GM19452 (cell line): Measurements from ENCODE around the gene CIB4.

ENCODE experiments used
- ATAC-seq: cut with Tn5 transposase; IDR thresholded peaks from one replicate; pipeline ENCODE4 v1.9.1; 2021; ENCODE audit not compliant: unreplicated experiment

CIB4 gene

DNA sequence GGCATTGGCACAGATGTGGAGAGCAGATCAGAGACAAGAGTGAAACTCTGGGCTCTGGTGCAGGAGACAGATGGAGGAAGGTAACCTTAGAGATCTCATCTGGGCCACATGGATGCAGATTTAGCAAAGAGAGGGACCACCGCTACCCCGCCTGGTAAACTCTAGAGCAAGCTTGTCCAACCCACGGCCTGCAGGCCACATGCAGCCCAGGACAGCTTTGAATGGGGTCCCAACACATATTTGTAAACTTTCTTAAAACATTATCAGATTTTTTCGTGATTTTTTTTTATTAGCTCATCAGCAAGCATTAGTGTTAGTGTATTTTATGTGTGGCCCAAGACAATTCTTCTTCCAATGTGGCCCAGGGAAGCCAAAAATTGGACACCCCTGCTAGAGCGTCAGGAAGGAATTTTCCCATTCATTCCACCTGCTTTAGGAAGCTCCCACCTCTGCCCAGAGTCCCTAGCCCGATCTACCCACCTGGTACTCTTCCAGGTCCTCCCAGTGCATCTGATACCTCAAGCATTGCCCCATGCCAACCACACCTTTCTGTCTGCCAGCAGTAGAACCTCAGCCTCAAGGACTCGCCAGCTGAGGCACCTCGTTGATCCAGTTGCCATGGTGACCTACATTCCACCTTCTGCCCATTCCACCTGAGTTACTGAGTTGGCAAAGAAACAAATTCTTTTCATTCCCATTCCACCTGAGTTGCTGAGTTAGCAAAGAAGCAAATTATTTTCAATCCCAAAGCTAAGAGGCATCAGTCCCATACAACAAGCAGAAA, at the start of gene CIB4:
CIB4 (minus strand) TSS at position 586 of the 784 bp plus-strand sequence; CDS start at position 534, 52 bp downstream.
- no peak for ATAC-seq

DNA sequence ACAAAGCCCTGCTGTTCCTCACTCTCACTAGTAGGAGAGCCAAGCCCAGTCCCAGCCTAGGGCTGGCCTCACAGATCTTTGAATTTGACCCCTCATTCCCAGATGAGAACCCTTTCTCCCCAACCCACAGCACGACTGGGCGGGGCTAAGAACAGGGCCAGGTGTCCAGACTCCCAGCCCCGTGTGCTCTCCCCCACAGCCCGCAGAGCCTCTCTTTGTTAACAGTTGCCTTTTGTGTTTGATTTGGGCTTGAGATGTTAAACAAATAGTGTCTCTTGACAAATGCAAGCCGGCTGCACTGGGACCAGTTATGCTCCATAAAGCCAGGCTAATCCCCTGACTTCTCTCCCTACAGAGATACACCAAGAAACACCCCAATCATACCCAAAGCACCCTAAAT, 46.6 kb upstream of the CIB4 start:
- ATAC-seq: no peak

DNA sequence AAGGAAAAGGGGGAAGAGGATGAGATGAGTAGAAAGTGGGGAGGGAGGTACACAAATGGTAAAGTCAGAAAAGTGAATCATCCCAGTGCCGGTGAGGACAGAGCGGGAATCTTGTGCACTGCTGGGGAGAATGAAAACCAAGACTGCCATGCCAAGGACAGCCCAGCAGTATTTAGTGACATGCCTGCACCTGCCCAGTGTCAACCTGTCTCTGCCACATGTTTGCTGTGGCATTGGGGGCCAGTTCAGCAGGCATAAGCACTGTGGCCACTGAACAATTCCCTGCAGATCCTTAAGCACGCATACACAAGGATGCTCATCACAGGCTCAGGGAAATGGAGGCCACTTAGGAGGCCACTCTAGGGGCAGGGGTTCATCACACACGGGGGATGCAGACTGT, 46.2 kb upstream of the CIB4 start:
- no peak for ATAC-seq

DNA sequence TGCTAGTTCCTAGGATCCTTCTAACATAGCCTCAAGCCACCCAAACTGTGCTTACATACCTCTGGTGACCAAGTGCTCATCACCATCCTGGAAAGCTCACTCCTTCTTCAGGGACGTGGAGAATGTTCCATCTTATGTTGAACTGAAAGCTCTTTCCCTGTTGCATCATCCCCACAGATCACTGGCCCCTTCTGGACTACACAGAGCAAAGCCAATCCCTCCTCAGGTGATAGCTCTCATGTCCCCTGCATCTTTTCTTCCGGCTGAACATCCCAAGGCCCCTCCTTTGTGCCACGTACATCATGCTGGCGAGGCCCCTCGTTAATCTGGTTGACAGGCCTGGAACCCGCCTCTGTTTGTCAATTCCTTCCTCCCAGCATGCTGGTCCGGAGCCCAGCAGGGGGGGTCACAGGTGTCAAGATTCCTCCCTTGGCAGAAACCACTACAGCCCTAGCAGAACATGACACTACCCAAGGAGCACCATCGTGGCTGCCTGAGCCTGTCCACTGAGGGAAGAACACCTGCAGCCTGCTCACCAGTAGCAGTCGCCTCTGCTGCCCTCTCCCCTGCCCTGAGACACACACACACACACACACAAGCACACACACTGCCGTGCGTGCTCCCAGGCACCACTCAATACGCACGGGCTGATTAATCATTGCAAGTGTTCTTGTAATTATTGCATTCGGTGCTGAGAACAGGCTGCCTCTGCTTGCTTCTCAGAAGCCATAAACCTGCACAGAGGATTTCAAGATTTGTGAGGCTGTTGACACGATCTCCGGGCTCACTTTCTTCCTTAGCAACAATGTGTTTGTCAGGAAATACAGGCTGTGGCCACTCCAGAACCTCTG, 45.0 kb upstream of the CIB4 start:
- ATAC-seq: no peak

DNA sequence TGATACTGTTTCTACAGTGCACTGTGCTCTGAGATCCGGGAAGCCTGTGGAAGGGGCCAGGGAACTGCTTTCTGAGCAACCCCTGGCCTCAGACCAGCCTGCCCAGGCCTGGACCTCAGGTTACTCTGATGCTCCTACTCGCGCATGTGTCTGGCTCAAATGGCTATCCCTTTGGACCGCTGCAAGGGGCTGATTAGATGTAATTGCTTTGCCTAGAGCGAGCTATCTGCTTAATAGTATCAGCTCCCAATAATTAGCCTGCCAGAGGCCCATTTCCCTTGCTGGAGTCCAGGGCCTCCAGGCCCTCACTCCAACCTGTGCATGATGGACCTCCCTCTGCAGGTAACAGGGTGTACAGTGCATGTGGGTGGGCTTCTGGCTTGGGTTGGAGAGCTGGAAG, 44.2 kb upstream of the CIB4 start:
- ATAC-seq: no peak

DNA sequence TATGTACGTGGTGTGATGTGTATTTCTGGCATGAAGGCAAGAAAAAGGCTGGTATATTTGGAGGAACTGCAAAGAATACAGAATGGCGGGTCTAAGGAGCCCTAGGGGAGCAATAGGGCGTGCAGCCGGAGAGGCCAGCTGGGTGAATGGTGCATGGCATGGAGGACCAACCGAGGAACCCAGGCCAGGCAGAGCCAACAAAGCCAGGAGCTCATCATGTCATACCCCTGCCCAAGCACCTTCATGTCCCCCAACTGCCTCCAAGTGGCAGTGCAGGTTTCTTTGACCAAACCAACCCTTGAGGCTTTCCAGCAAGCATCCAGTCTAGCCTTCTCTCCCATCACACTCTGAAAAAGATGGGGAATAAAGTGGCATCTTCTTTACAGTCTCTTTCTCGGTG, 42.4 kb upstream of the CIB4 start:
- ATAC-seq: no peak

DNA sequence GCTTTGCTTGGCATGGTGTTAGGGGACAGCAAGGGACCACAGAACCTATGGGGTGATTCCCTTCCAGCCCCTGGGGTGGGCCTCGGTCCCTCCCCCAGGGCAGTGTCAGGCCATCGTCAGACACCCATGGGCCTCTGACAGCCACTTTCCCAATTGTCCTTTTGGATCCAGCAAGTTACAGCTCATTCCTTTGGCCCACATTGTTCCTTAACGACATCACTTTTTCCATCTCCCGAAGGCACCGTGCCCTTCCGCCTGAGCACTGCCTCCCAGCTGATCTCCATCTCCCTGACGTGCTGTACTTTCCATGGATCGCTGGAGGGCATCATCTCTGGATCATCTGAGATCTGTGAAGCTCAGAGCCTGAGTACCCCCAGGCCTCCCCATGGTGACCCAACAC, 41.0 kb upstream of the CIB4 start:
- ATAC-seq: no peak

DNA sequence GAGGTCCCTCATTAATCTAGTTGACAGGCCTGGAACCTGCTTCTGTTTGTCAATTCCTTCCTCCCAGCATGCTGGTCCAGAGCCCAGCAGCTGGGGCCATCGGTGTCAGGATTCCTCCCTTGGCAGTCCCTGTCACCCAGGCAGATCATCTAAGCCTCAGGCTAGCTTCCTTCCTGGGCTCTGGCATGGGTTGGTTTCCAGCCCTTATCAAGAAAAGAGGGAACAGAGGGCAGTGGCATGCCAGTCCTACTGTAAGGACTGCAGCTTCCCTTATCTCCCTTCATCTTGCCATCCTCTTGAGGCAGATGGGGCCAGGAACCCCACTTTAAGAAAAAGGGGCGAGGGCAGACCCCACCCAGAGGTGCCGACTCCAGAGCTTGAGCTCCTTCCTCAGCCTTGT, 40.5 kb upstream of the CIB4 start:
- no peak for ATAC-seq

DNA sequence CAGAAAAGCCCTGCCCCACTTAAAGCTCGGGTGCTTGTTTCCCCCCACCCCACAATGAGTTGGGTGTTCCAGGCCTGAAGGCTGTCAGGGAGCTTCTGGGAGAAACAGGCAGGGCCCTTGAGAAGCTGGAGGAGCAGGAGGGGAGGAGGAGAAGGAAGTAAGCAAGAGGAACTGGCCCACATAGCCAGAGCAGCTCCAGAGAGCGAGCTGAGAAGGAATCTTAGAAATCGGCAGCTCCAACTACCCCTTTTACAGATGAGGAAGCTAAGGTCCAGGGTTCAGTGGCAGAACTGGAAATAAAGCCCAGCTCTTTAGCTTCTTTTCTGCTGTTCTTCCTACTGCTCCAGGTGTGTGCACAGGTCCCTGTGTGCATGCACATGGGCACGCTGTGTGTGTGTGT, 38.7 kb upstream of the CIB4 start:
- ATAC-seq: no peak

DNA sequence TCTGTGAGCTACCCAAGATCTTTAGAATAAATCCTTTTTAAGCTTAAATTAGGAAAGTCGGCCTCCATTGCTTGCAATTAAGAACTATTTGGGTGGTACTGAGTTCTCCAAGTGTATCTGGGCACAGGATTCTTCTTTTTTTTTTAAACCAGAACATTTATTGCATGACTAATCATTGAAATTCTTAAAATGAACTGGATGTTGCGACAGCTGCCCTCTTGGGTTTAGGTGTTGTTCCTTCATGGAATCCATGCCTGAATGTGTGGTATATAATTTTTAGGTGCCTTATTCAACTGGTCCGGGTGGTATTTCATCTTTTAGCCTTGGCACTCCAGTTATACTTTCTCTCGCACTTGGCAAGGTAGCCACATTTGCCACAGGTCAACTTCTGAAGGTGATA, 36.9 kb upstream of the CIB4 start:
- ATAC-seq: no peak

DNA sequence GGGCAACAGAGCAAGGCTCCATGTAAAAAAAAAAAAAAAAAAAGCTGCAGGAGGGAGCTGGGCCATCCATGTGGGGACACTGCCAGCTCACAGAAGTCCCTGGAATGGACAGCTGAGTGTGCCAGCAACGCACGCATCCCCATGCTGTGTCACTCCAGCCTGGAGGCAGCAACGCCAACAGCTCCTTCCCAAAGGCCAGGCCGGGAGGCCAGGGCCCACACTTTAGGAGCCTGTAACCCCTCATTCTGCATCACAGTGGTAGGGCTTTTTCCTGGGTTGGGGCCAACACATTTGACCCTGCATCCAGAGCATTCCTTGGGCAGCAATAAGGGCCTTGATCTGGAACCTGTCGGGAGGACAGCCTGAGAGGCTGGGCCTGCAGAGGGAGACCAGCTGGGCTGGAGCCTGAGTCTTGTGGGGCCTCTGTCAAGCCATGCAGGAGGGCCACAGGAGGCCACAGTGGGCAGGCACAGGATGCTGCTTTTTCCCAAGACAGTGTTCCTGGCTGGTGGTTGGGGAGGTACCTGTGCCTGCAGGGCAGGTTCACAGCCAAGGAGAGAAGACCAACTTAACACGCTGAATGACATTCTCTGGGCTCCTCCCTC, 34.6 kb upstream of the CIB4 start:
- no peak for ATAC-seq

DNA sequence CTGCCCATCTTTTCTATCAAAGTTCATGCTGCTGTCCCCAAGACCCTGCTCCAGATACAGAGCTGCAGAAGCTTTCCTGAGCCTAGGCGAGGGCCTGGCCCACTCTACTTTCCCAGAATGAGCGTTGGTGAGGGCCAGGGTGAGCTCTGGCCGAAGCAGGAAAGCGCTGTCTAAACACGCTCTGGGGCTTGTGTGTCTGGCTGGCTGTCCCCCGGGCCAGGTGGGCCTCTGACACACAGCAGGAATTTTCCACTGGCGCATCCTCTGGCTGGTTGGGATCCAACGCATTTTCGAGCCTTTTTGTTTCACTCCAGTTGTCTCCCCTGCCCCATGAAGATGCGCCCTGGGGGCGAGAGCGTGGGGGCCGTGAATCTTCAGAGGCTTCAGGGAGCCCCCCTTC, 33.6 kb upstream of the CIB4 start:
- no peak for ATAC-seq

DNA sequence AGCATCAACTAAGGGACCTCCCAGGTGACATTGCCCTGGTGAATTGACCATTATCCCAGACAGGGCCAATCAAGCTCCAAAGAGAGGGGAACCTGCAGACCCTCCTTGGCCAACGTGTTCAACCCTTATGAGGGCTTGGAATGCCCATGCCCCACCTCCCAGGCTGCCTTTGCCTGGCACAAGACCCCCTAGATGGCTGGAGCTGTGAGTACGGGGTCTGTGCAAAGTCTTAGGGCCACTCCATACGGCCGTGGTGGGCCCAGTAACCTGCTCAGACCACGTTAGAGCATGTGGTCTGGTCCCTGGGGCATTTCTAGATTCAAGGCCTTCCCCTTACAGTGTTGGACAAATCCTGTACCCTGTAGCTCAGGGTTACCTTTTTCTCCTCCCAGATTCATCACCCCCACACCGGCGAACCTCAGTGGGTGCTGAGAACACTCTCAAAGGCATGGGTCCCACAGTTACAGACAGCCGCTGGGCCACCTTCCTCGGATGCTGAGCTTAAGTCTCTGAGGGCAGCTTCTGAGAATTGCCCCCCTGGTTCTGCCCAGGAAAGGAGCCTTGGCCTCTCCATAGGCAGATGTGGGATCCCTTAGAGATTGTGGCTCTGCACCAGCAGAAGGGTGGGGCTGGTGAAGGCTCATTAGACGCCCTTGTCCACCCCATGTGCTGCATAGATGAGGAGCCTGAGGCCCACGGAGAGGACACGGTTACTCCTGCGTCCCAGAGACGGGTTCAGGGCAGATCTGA, 33.0 kb upstream of the CIB4 start:
- ATAC-seq: no peak

DNA sequence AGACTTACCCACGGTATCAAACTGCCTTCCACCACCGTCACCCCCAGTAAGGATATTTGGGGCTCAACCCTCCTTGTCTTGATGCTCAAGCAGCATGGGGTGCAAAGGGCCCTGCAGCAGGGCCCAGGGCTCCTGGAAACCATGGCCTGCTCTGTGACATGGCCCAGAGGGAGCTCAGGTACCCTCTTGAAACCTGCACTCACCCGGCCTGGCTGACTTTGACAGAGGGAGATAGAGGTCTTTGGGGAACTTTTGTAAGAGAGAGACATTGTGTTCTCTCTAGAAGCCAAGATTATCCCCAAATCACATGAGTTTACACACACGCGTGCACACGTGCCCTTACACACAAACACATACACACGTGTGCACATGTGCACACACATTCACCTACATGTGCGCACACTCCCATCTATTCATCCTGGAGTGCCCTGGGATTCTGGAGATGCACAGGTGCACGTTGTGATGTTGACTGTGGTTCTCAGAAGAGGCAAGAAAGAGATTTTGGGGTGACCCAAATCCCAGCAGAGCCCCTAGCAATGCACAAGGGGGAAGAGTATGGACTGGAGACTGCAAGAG, 31.7 kb upstream of the CIB4 start:
- no peak for ATAC-seq

DNA sequence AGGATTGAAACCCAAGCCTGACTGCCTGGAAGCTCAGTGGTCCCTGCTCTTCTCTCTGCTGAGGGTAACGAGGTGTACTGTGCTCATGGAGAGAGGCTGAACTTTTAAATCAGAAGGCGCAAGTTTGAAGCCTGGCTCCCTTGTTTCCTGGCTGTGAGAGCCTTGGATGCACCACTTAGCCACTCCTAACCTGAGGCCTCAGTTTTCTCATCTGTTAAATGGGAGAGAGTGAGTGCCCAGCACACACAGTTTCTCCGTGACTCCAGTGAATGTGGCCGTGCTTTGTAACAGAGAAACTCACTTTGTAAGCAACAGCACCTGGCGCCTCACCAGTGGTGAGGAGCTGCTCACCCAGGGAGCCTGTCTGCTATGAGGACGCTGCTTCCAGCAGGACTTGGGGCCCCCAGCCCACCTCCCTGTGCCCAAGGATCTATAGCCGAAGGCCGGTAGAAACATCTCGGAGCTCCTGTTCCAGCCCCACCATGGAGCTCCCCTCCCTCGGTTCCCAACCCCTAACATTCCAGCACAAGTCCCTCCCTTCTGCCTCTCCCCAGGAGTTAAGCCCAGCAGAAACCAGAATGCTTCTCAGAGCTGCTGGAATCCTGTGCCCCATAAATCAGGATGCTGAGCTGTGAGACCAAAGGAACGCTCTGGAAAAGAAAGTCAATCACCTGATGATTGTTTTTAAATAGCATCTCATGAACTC, 31.1 kb upstream of the CIB4 start:
- ATAC-seq: no peak

DNA sequence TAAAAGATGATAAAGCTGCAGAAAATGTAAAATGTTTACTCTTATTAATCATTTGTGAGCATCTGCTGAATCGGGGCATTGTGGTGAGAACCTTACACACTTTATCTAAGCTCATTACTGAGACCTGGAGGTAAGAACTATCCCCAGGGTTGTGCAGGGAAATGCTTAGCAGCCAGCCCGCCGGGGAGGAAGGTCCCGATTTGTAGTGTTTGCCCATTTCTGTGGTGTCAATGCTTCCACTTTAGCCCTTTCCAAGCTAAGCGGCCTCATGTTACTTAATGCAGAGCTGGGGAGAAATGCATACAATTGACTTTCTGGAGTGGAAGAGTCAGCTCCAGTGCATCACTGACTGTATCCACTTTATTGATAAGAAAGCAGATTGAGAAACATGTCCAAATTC, 30.5 kb upstream of the CIB4 start:
- no peak for ATAC-seq

DNA sequence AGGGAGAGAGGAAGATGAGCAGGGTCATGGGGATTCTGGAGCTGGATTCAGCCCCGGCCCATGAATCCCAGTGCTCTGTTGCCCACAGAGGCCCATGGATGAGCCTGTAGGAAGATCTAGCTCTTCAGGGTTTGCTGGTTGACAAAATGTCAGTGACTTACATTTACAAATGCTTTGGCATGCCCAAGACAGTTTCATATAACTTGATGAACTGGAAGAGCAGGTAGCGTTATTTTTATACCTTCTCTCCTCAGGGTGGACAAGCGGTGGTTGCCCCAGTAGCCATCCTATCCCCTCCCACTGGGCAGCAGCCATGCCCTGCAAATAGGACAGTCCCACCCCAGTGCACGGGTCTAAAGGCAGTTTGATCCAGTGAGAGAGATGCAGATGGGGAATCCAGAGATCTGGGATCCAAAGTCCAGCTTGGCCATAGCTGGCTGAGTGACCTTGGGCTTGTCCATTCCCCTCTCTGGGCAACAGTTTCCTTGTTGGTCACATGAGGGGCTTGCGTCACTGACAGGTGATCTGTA, 29.8 kb upstream of the CIB4 start:
- no peak for ATAC-seq

DNA sequence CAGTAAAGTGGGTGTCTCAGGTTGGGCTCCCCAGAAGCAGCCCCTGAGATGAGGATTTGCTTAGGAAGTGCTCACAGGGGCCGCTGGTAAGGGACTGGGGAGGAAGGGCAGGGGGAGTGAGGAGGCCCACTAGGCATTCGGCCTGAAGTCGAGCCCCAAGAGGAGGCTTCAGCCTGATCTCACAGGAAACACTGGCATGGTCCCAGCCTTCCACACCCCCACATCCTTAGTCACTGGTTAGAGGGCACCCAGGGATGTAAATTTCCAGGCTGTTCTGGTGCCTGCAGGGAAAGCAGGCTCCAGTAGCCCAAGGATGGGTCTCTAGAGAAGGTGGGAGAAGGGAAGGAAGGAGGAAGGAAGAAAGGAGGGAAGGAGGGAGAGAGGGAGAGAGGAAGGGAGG, 29.0 kb upstream of the CIB4 start:
- ATAC-seq: no peak

DNA sequence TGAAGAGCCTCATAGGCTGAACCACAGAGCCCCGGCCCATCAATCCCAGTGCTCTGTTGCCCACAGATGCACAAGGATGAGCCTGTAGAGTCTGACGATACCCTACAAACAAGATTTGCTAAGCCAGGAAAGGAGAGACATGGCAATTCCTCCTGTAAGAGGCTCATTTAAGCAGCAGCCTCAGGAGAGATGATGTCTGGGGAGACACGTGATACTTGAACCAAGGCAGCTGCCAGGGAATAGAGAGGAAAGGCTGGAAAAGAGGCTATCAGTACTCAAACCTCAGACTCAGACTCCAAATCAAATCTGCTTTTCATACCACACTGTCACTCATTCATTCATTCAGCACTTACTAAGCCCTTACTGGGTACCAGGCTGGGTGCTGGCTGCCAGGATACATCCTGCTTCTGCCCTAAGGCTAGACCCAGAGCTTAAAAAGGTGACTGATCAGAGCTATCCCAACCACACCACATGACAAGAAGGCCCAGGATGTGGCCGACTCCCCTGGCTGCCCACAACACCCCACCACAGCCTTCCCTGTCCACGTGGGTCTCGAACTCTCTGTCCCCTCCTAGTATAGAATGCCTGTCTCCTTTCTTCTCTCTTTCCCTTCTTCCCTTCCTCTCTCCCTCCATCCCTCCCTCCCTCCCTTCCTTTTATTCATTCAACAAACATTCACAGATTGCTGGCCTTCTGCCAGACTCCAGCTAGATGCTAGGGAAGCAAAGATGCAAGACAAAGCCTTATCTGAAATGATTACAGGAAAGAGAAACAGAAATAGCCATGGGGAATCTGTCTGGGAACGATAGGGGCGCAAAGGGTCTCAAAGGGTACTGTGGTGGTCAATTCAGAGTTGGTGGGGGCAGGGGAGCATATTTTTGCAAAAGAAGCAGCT, 27.9 kb upstream of the CIB4 start:
- ATAC-seq: no peak
